CD4-positive, alpha-beta T cell (primary cell): Measurements from ENCODE around the gene SLC9A2. TPM values are rescaled to one million over a fixed set of nuclear protein-coding genes. Genes with fewer than 3 reads are reported as not detected.

Experiments used
- ATAC-seq: fragments of 200-7000 bp; cut with Tn5 transposase; one replicate; pipeline ENCODE4 v1.10.0; 2022; ENCODE audit warnings: mild to moderate bottlenecking; ENCODE audit not compliant: poor library complexity
- CTCF ChIA-PET: fragments of 350-600 bp; sonication (Branson Sonifier 250); formaldehyde crosslinking; loops from one replicate; lab custom pipeline; 2021; ENCODE audit warnings: antibody characterized with exemption, inconsistent platforms; lab: Charles Lee
- POLR2A ChIA-PET: fragments of 350-600 bp; sonication (Branson Sonifier 250); formaldehyde crosslinking; loops from one replicate; lab custom pipeline; 2021; ENCODE audit warnings: antibody characterized with exemption, inconsistent platforms; lab: Charles Lee
- DNase-seq, 14 experiments: peaks; one replicate each; pipeline ENCODE4 v3.0.0-alpha.2; 2013 to 2020; ENCODE audit warnings: mixed read lengths in 2 of 14
- H3K27ac ChIP-seq, 2 donors: one replicate each; pipeline versions ENCODE4 v1.5.1 to v1.7.0; 2013; ENCODE audit warnings: low read length in 2 of 2, low read depth in 1 of 2, mild to moderate bottlenecking in 1 of 2
- H3K27me3 ChIP-seq, 2 experiments: 1 replicate in 1 of 2; 2 replicates in 1 of 2; pipeline versions ENCODE4 v1.6.1 to v1.7.0; 2013; ENCODE audit warnings: low read length in 2 of 2, control low read depth in 1 of 2, mild to moderate bottlenecking in 1 of 2, moderate library complexity in 1 of 2; ENCODE audit not compliant: insufficient read depth in 2 of 2, control insufficient read depth in 1 of 2
- H3K36me3 ChIP-seq: one replicate; pipeline ENCODE4 v1.6.1; 2013; ENCODE audit warnings: low read length, control low read depth; ENCODE audit not compliant: insufficient read depth
- H3K4me1 ChIP-seq: one replicate; pipeline ENCODE4 v1.6.1; 2013; ENCODE audit warnings: low read length, control low read depth; ENCODE audit not compliant: insufficient read depth
- H3K4me3 ChIP-seq: one replicate; pipeline ENCODE4 v1.5.1; 2013; ENCODE audit warnings: mild to moderate bottlenecking, low read length, moderate library complexity
- H3K9me3 ChIP-seq, 2 experiments: 1 replicate in 1 of 2; 2 replicates in 1 of 2; pipeline versions ENCODE4 v1.6.1 to v1.7.0; 2013; ENCODE audit warnings: low read length in 2 of 2, mild to moderate bottlenecking in 2 of 2, control low read depth in 1 of 2, moderate library complexity in 1 of 2; ENCODE audit not compliant: control insufficient read depth in 1 of 2, insufficient read depth in 1 of 2
- H3K27ac Mint-ChIP-seq: one replicate; pipeline ENCODE4 v1.8.0; 2020; ENCODE audit warnings: mixed read lengths
- H3K27me3 Mint-ChIP-seq: one replicate; pipeline ENCODE4 v1.8.0; 2021; ENCODE audit warnings: mixed read lengths
- H3K36me3 Mint-ChIP-seq: one replicate; pipeline ENCODE4 v1.8.0; 2021; ENCODE audit warnings: low read depth, mixed read lengths
- H3K4me1 Mint-ChIP-seq: one replicate; pipeline ENCODE4 v1.8.0; 2021; ENCODE audit warnings: low read depth, mixed read lengths
- H3K4me3 Mint-ChIP-seq: one replicate; pipeline ENCODE4 v1.8.0; 2020; ENCODE audit warnings: mild to moderate bottlenecking, mixed read lengths
- H3K9me3 Mint-ChIP-seq: one replicate; pipeline ENCODE4 v1.8.0; 2020; ENCODE audit warnings: mixed read lengths
- CTCF ChIP-seq: fragments of 200-600 bp; IDR thresholded peaks from one replicate; pipeline ENCODE4 v1.8.0; 2022; ENCODE audit warnings: antibody characterized with exemption, mild to moderate bottlenecking
- intact Hi-C, 2 experiments: fragments of 100-400 bp; cut with DNase I in 1 of 2; cut with micrococcal nuclease in 1 of 2; formaldehyde crosslinking; loops; one replicate each; pipeline versions ENCODE4 v1.15.1 to v1.9.0; 2023 to 2025; cut with DNase I, micrococcal nuclease
- total RNA-seq, 174 experiments: library from RNA in 2 of 174; stranded (reverse) in 2 of 174; gene quantifications; one replicate each; pipeline ENCODE4 v1.2.3 and lab custom pipeline; 2021 to 2026

Gene SLC9A2
- total RNA-seq, 2 experiments from 2014 or later: not detected

GRCh38 chr2:102615620-102616436 lies 3.5 kb upstream of the SLC9A2 start:
- Mint-ChIP-seq H3K4me1 (peaks cover 15% of the 10 kb centered on the region), H3K4me3 (no peak overlapping the region), H3K27me3 (peaks cover 55% of the 10 kb centered on the region), H3K27ac (no peak overlapping the region), H3K9me3 (no peaks in the 10 kb centered on the region), H3K36me3 (no peaks in the 10 kb centered on the region)
- DNase-seq: peak in 7 of 14 experiments; percentile 3 to 59 (median 19)
- H3K36me3 ChIP-seq: no peaks in the 10 kb centered on the region
- peaks cover 12% of the 10 kb centered on the region for H3K4me1 ChIP-seq
- peak; percentile 78 for ATAC-seq
- ChIA-PET POLR2A (no interaction called here), CTCF (no interaction called here)
- peaks cover 24 to 53% of the 10 kb centered on the region in 2 experiments for H3K27me3 ChIP-seq
- TF ChIP-seq CTCF: peak; percentile 50
- H3K9me3 ChIP-seq: no peaks in the 10 kb centered on the region
- intact Hi-C loops: loop anchor here (5.0 to 10.0 kb wide), 3 partner anchors 86 to 144 kb away; partner anchors contain the start of gene SLC9A4 (in 1 of the 2)
- H3K4me3 ChIP-seq: no peak overlapping the region
- no peak overlapping the region for H3K27ac ChIP-seq

GRCh38 chr2:102618452-102619413 lies 620 bp upstream of the SLC9A2 start:
- Histone ChIP-seq H3K36me3 (no peaks in the 10 kb centered on the region), H3K4me1 (peaks cover 12% of the 10 kb centered on the region), H3K27me3 (peaks cover 37 to 54% of the 10 kb centered on the region in 2 experiments), H3K9me3 (no peaks in the 10 kb centered on the region), H3K4me3 (peak overlapping the region; percentile 7), H3K27ac (no peak overlapping the region)
- ATAC-seq (no peak), DNase-seq (peak in 2 of 14 experiments; percentile 5 to 9)
- H3K4me3 Mint-ChIP-seq: peak overlapping the region; percentile 79
- no peak for TF ChIP-seq CTCF
- no peaks in the 10 kb centered on the region for H3K9me3 Mint-ChIP-seq
- ChIA-PET CTCF (no interaction called here), POLR2A (no interaction called here)
- intact Hi-C loops: loop anchor here (5.0 to 10.0 kb wide), 3 partner anchors 84 to 146 kb away; partner anchors contain the start of gene SLC9A4 (in 1 of the 2)
- H3K4me1 Mint-ChIP-seq: peaks cover 15% of the 10 kb centered on the region
- no peak overlapping the region for H3K27ac Mint-ChIP-seq
- H3K36me3 Mint-ChIP-seq: no peaks in the 10 kb centered on the region
- peaks cover 81% of the 10 kb centered on the region for H3K27me3 Mint-ChIP-seq

GRCh38 chr2:102620332-102620731 lies 979 bp downstream of the SLC9A2 start:
- no peak for ATAC-seq
- Histone ChIP-seq H3K4me1 (peaks cover 12% of the 10 kb centered on the region), H3K27me3 (peaks cover 37 to 53% of the 10 kb centered on the region in 2 experiments), H3K4me3 (no peak overlapping the region), H3K36me3 (no peaks in the 10 kb centered on the region), H3K9me3 (no peaks in the 10 kb centered on the region), H3K27ac (no peak overlapping the region)
- no peak for DNase-seq
- peaks cover 71% of the 10 kb centered on the region for H3K27me3 Mint-ChIP-seq
- no peaks in the 10 kb centered on the region for H3K36me3 Mint-ChIP-seq
- POLR2A ChIA-PET: no interaction called here
- no peak for TF ChIP-seq CTCF
- CTCF ChIA-PET: no interaction called here
- intact Hi-C loops: no loop called here
- H3K9me3 Mint-ChIP-seq: no peaks in the 10 kb centered on the region
- no peak overlapping the region for H3K27ac Mint-ChIP-seq
- peaks cover 15% of the 10 kb centered on the region for H3K4me1 Mint-ChIP-seq
- H3K4me3 Mint-ChIP-seq: peak overlapping the region; percentile 68
